Naive B cell (primary cell): ENCODE measurements around the gene SIGMAR1. TPM values are rescaled to one million over a fixed set of nuclear protein-coding genes. Genes with fewer than 3 reads are reported as not detected.

Experiments used
- ATAC-seq, 2 donors: fragments of 150-1000 bp; cut with Tn5 transposase; 2 replicates each; pipeline ENCODE4 v1.10.0; 2021; ENCODE audit warnings: low read depth in 2 of 2, mild to moderate bottlenecking in 2 of 2, moderate library complexity in 2 of 2
- DNase-seq: peaks from one replicate; pipeline ENCODE4 v3.0.0; 2022
- H3K27ac Mint-ChIP-seq, 6 donors: one replicate each; pipeline ENCODE4 v1.8.0; 2020 to 2022; ENCODE audit warnings: mild to moderate bottlenecking in 6 of 6, mixed read lengths in 6 of 6, moderate library complexity in 5 of 6, inconsistent platforms in 2 of 6
- H3K27me3 Mint-ChIP-seq, 3 donors: one replicate each; pipeline ENCODE4 v1.8.0; 2021 to 2022; ENCODE audit warnings: mixed read lengths in 3 of 3, mild to moderate bottlenecking in 1 of 3
- H3K36me3 Mint-ChIP-seq, 2 donors: one replicate each; pipeline ENCODE4 v1.8.0; 2020 to 2022; ENCODE audit warnings: mixed read lengths in 2 of 2, inconsistent platforms in 1 of 2, mild to moderate bottlenecking in 1 of 2
- H3K4me1 Mint-ChIP-seq, 3 donors: one replicate each; pipeline ENCODE4 v1.8.0; 2020 to 2022; ENCODE audit warnings: mixed read lengths in 3 of 3, inconsistent platforms in 1 of 3, mild to moderate bottlenecking in 1 of 3, moderate library complexity in 1 of 3
- H3K4me3 Mint-ChIP-seq, 8 donors: one replicate each; pipeline ENCODE4 v1.8.0; 2020 to 2022; ENCODE audit warnings: mild to moderate bottlenecking in 8 of 8, mixed read lengths in 8 of 8, moderate library complexity in 8 of 8, inconsistent platforms in 2 of 8
- H3K9me3 Mint-ChIP-seq, 7 donors: one replicate each; pipeline ENCODE4 v1.8.0; 2020 to 2022; ENCODE audit warnings: mixed read lengths in 7 of 7, mild to moderate bottlenecking in 5 of 7, inconsistent platforms in 2 of 7, moderate library complexity in 1 of 7
- polyA plus RNA-seq, 6 donors: library from polyadenylated mRNA; unstranded; fragments of 300-500 nt; fragmentation: Illumina TruSeq; gene quantifications; one replicate each; pipeline ENCODE4 v1.2.3, GENCODE V29; 2021; ENCODE audit warnings: low read depth in 6 of 6

SIGMAR1 gene
- polyA plus RNA-seq, 6 donors from 2014 or later = 40.1 to 75.8 (median 47.0) TPM

DNA sequence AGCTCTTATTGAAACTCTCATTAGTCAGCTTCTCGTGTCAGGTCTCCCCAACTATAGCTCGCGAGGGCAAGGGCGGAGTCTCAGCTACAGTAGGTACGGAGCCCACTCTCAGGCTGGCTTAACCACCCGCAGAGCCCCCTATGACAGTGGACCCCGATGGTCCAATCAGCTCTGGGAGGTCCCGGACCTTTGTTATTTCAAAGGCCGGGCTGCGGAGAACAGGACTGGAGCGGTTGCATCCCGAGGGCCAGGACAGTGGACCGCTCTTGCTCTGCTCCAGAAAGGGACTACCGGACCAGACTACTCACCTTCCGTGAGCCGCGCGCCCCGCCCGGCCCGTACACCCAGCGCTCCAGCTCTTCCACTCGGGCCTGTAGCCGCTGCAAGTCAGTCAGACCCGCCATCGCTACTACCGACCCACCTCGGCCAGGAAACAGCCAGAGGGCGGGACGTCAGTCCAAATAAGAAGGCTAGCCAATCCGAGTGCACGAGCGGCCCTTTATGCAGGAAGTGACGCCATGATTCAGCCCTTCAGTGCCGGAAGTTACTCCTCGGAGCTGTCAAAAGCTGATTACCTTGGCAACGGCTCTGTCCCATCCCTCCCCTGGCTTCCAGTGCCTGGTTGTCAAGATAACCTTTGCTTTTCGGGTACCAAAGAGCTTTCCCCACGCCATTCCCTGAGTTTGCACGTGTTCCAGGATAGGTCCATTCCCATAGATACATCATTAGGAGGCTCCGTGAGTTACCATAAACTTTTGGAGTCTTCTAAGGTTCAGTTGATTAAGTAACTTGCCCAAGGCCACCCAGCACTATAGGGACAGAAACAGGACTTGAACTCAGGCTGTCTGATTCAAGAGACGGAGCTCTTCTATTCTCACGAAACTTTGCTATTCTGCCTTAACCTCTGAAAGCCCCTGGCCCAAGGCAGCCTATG, 17.3 kb downstream of the SIGMAR1 start, which contains the start of gene DCTN3:
TSS of gene DCTN3 (minus strand) at position 435 of the 934 bp plus-strand sequence. CDS start at position 404, 31 bp downstream.
- Mint-ChIP-seq H3K4me3 (peak within 1 kb of the TSS; percentile 94 to 99 (median 96)), H3K36me3 (peaks cover 18 to 25% of the 10 kb centered on the region in 2 donors), H3K27ac (peak within 1 kb of the TSS; percentile 48 to 92 (median 88)), H3K4me1 (peaks cover 31 to 45% (median 36%) of the 10 kb centered on the region in 3 donors), H3K9me3 (peaks cover 0 to 7% (median 0%) of the 10 kb centered on the region in 7 donors), H3K27me3 (peaks cover 27 to 40% (median 33%) of the 10 kb centered on the region in 3 donors)
- DNase-seq (peak; percentile 90), ATAC-seq (peak; percentile 97 to 98)

DNA sequence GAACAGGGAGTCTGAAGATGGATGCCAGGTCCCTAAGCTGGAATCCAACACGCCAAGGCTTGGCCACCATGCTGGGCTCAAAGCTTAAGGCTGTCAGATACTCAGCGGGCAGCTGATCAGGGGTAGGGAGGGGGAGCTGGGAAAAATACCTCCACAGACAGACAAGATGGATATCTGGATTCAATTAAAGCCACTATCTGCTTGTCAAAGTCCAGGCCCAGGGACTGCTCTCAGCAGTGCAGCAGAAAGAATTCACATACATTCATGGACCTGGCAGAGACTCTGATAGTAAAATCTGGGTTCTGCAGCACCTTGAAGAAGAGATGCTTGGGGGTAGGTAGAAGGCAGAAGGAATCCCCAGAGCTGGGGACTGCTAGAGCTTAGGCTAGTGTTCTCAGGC, 22.5 kb downstream of the SIGMAR1 start:
- Mint-ChIP-seq H3K27ac (no peak overlapping the region), H3K9me3 (peaks cover 0 to 2% (median 0%) of the 10 kb centered on the region in 7 donors), H3K4me3 (peak overlapping the region in 1 of 8 donors; percentile 11), H3K27me3 (no peaks in the 10 kb centered on the region), H3K4me1 (peaks cover 29 to 44% (median 34%) of the 10 kb centered on the region in 3 donors), H3K36me3 (peaks cover 13 to 24% of the 10 kb centered on the region in 2 donors)
- ATAC-seq = no peak
- no peak for DNase-seq

DNA sequence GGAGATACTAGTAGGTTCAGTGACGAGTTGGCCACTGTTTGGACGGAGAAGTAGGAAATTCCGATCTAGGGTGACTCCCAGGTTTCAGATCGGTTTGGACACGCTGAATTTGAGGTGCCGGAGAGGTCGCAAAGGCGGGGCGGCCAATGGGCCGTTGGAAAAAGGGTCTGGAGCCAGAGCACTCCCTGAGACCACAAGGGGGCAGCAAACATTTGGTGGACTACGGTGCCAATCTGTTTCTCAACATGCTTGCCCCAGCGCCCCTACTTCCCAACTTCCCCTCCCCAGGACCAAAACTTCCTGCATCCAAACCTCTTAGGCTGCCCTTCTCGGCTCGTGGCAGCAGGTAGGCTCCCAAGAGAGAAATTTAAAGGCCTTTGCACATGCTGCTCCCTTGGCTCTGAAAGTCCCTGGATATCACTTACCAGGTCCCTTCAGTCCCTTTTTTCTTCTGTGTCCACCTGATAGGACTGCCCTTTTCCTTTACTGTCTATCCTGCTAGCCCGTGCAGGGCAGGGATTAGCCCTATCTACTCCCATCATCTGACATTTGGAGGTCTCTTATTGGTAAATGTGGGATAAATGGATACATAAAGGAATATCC, 24.7 kb downstream of the SIGMAR1 start:
- peak; percentile 55 to 60 for ATAC-seq

GRCh38 chr9:34611811-34612787, 25.5 kb downstream of the SIGMAR1 start, which contains the start of gene RPP25L:
Gene RPP25L (minus strand): TSS chr9:34612097. CDS start chr9:34611296, 801 bp downstream.
- H3K27me3 Mint-ChIP-seq = no peaks in the 10 kb centered on the region

More for the DNA sequence above, 24.7 kb downstream of the SIGMAR1 start:
- H3K9me3 Mint-ChIP-seq = peaks cover 0 to 2% (median 0%) of the 10 kb centered on the region in 7 donors
- peaks cover 13 to 24% of the 10 kb centered on the region in 2 donors for H3K36me3 Mint-ChIP-seq
- peak; percentile 75 for DNase-seq
- H3K4me1 Mint-ChIP-seq = peaks cover 16 to 26% (median 22%) of the 10 kb centered on the region in 3 donors
- peak overlapping the region in 4 of 6 donors; percentile 64 to 94 (median 81) for H3K27ac Mint-ChIP-seq
- peak overlapping the region; percentile 86 to 96 (median 93) for H3K4me3 Mint-ChIP-seq
- H3K27me3 Mint-ChIP-seq = no peaks in the 10 kb centered on the region

DNA sequence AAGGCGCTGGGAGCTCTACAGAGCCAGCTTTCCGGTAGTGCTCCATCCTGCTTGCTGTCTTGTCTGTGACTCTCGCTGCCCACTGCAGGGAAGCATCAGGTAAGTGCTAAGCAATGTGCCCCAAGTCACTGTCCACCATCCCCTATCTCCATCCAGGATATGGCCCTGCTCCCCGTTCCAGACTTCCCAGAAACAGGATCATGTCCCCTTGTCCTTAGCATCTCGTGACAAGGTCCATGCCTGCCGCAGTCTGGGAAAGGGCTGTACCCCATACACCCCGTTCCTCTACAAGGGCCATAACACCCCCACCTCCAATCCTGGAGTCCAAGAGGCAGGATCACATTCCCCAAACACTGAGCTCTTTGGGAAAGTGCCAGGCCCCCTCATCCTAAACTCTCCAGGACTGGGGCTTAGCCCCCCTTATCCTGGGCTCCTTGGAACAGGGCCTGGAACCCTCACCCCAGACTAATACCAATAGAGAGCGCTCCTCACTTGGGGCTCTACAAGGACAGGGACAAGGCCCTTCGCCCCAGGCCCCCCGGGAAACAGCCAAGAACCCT, 26.3 kb downstream of the SIGMAR1 start:
- Mint-ChIP-seq H3K27ac (peak overlapping the region; percentile 72 to 94 (median 92)), H3K36me3 (peaks cover 5 to 10% of the 10 kb centered on the region in 2 donors), H3K4me3 (peak overlapping the region; percentile 86 to 96 (median 93)), H3K27me3 (no peaks in the 10 kb centered on the region), H3K9me3 (peaks cover 0 to 2% (median 0%) of the 10 kb centered on the region in 7 donors), H3K4me1 (peaks cover 16 to 26% (median 22%) of the 10 kb centered on the region in 3 donors)
- DNase-seq (no peak), ATAC-seq (peak in 1 of 2 donors; percentile 1)

More at GRCh38 chr9:34611811-34612787, 25.5 kb downstream of the SIGMAR1 start, which contains the start of gene RPP25L:
- peaks cover 16 to 26% (median 22%) of the 10 kb centered on the region in 3 donors for H3K4me1 Mint-ChIP-seq
- DNase-seq (peak; percentile 84), ATAC-seq (peak; percentile 88 to 89)
- peak within 1 kb of the TSS; percentile 78 to 94 (median 92) for H3K27ac Mint-ChIP-seq
- H3K36me3 Mint-ChIP-seq = peaks cover 12 to 18% of the 10 kb centered on the region in 2 donors
- H3K9me3 Mint-ChIP-seq = peaks cover 0 to 2% (median 0%) of the 10 kb centered on the region in 7 donors
- H3K4me3 Mint-ChIP-seq = peak within 1 kb of the TSS; percentile 86 to 96 (median 93)

DNA sequence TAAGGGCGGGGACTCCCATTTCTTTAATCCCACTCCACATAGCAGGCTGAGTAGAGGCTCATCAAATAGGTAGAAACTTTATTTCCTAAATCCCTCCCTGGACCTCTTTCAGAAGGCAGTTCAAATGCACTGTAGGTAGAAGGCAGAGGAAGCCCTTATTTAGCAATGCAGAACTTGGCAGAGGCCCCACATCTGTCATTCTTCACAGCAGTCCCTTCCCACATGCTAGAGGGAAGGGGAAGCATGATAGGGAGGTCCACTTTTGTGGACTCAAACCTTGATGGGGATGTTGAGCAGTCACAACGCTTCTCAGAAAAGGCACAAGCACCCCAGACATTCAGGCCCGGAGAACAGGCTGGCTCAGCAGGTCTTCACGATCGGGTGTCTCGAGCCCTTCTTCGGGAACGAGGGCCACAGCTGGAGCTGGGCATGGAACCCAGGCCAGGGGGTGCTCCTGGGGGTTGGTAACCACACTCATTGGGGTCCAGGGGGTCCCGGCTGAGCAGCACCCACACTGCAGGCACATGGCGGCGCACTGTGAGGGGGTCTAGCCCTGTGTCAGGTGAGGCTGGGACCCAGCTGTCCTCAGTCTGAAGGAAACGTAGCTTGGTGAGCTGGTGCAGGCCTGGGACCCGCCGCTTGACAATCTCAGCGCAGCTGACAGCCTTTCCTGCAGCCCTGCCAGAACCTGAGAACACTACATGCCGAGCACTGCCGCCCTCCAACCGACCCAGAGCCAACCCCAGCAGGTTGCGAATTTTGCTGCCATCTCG, 27.0 kb downstream of the SIGMAR1 start:
- H3K4me3 Mint-ChIP-seq = peak overlapping the region in 7 of 8 donors; percentile 37 to 96 (median 93)
- no peak for ATAC-seq
- no peak overlapping the region for H3K27ac Mint-ChIP-seq

GRCh38 chr9:34607331-34607730, 30.3 kb downstream of the SIGMAR1 start:
- no peak for ATAC-seq

More for the DNA sequence above, 27.0 kb downstream of the SIGMAR1 start:
- Mint-ChIP-seq H3K36me3 (peaks cover 0 to 6% of the 10 kb centered on the region in 2 donors), H3K27me3 (no peaks in the 10 kb centered on the region), H3K9me3 (peaks cover 0 to 2% (median 0%) of the 10 kb centered on the region in 7 donors), H3K4me1 (peaks cover 13 to 26% (median 22%) of the 10 kb centered on the region in 3 donors)
- DNase-seq = no peak

GRCh38 chr9:34606905-34607304, 30.7 kb downstream of the SIGMAR1 start:
- Mint-ChIP-seq H3K27me3 (peaks cover 0 to 15% (median 5%) of the 10 kb centered on the region in 3 donors), H3K36me3 (no peaks in the 10 kb centered on the region), H3K27ac (no peak overlapping the region), H3K4me1 (peaks cover 8 to 14% (median 9%) of the 10 kb centered on the region in 3 donors), H3K4me3 (no peak overlapping the region), H3K9me3 (peaks cover 0 to 2% (median 0%) of the 10 kb centered on the region in 7 donors)
- DNase-seq (no peak), ATAC-seq (no peak)

More at GRCh38 chr9:34607331-34607730, 30.3 kb downstream of the SIGMAR1 start:
- Mint-ChIP-seq H3K4me1 (peaks cover 8 to 16% (median 12%) of the 10 kb centered on the region in 3 donors), H3K27ac (no peak overlapping the region), H3K4me3 (no peak overlapping the region), H3K27me3 (peaks cover 0 to 15% (median 5%) of the 10 kb centered on the region in 3 donors), H3K36me3 (no peaks in the 10 kb centered on the region), H3K9me3 (peaks cover 0 to 2% (median 0%) of the 10 kb centered on the region in 7 donors)
- DNase-seq = no peak

DNA sequence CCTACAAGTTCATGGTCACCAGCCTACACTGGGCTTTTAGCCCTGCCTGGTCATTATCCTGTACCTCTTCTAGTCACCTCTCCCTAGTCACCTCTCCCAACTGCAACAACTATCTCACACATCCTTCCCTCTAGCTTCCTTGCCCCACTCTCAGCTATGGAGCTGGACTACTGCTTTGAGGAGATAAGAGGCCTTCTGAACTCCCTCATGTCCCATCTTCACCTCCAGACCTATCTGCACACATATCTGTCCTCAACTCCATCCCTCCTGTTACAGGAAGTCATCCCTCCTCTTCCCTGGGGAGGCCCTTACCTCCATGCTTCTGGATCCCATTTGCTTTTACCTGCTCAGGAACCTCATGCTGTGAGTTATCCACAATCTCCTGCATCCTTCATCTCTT, 31.4 kb downstream of the SIGMAR1 start:
- H3K9me3 Mint-ChIP-seq = peaks cover 0 to 2% (median 0%) of the 10 kb centered on the region in 7 donors
- H3K36me3 Mint-ChIP-seq = no peaks in the 10 kb centered on the region
- no peak for DNase-seq
- no peak overlapping the region for H3K27ac Mint-ChIP-seq
- H3K27me3 Mint-ChIP-seq = peaks cover 0 to 15% (median 10%) of the 10 kb centered on the region in 3 donors
- peaks cover under 1 to 10% (median 2%) of the 10 kb centered on the region in 3 donors for H3K4me1 Mint-ChIP-seq
- no peak for ATAC-seq
- no peak overlapping the region for H3K4me3 Mint-ChIP-seq

- no peaks in the 10 kb centered on the region for H3K9me3 Mint-ChIP-seq
- H3K27ac Mint-ChIP-seq = no peak overlapping the region
- DNase-seq = peak; percentile 72
- peaks cover 14 to 34% (median 20%) of the 10 kb centered on the region in 3 donors for H3K27me3 Mint-ChIP-seq
- no peaks in the 10 kb centered on the region for H3K4me1 Mint-ChIP-seq
- no peaks in the 10 kb centered on the region for H3K36me3 Mint-ChIP-seq
- peak; percentile 92 to 96 for ATAC-seq
- H3K4me3 Mint-ChIP-seq = peak overlapping the region in 1 of 8 donors; percentile 5
These were observed 33.9 kb downstream of the SIGMAR1 start for GRCh38 chr9:34603610-34604231.
